ENCODE data around the gene BCKDHB. TPM values are rescaled to one million over a fixed set of nuclear protein-coding genes. Genes with fewer than 3 reads are reported as not detected.

BCKDHB gene
- total and polyA plus RNA-seq, 2 experiments from 2014 or later, result 32.1 to 42.7 TPM

DNA sequence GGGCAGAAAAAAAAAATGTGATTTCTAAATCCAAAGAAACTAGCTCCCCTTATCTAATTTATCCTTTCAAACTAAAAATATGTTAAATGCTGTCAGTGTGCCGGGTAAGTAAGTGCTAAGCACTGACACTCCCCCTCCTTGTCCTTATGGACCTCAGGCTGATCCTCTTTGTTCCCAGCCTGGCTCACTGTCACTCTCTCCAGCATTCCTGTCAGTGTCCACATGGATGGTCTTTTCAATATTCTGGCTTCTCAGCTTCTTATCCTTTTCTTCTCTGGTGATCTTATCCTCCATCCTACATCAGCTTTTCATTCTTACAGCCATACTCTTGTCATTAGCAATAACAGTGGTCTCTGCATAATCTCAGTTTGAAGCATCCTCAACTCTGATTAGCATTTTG lies 55.0 kb downstream of the BCKDHB start (continued):
- TF ChIP-seq, protein P1, sequence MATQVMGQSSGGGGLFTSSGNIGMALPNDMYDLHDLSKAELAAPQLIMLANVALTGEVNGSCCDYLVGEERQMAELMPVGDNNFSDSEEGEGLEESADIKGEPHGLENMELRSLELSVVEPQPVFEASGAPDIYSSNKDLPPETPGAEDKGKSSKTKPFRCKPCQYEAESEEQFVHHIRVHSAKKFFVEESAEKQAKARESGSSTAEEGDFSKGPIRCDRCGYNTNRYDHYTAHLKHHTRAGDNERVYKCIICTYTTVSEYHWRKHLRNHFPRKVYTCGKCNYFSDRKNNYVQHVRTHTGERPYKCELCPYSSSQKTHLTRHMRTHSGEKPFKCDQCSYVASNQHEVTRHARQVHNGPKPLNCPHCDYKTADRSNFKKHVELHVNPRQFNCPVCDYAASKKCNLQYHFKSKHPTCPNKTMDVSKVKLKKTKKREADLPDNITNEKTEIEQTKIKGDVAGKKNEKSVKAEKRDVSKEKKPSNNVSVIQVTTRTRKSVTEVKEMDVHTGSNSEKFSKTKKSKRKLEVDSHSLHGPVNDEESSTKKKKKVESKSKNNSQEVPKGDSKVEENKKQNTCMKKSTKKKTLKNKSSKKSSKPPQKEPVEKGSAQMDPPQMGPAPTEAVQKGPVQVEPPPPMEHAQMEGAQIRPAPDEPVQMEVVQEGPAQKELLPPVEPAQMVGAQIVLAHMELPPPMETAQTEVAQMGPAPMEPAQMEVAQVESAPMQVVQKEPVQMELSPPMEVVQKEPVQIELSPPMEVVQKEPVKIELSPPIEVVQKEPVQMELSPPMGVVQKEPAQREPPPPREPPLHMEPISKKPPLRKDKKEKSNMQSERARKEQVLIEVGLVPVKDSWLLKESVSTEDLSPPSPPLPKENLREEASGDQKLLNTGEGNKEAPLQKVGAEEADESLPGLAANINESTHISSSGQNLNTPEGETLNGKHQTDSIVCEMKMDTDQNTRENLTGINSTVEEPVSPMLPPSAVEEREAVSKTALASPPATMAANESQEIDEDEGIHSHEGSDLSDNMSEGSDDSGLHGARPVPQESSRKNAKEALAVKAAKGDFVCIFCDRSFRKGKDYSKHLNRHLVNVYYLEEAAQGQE (IDR thresholded peaks at IDR 0.05; ENCODE audit: unreplicated experiment), result no peak
- TF ChIP-seq STAT1 (IDR thresholded peaks at IDR 0.05; ENCODE audit: unreplicated experiment) (no peak), EZH2 (IDR thresholded peaks at IDR 0.05; ENCODE audit: low read depth, unreplicated experiment) (no peak)

DNA sequence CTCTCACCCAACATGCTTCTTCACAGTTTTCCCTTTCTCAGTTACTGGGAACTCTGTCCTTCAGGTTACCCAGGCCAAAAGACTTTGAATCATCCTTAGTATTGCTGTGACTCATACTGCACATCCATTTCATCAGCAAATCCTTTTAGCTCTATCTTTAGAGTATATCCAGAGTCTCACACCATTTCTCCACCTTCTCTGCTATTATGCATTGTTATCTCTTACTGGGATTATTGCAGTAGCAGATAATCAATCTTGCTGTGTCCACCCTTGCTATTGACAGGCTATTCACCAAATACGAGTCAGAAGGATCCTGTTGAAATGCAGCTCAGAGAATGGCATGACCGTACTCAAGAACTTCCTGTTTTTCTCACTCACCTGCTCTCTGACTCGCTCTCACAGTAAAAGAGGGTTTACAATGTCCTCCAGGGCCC lies 57.3 kb downstream of the BCKDHB start:
- Histone ChIP-seq H3F3A (replicated peaks; ENCODE audit: low read depth) (no peaks in the 10 kb centered on the region), H3K27me3 (ENCODE audit: insufficient read depth) (no peaks in the 10 kb centered on the region), H4K20me1 (replicated peaks; ENCODE audit: insufficient read depth) (no peaks in the 10 kb centered on the region), H3K9me2 (ENCODE audit: insufficient read depth) (no peaks in the 10 kb centered on the region), H3K79me2 (replicated peaks; ENCODE audit: insufficient read depth) (no peaks in the 10 kb centered on the region), H3K4me1 (ENCODE audit: insufficient read depth) (no peaks in the 10 kb centered on the region; the same call in 1 of the 2 replicates), H3K27ac (ENCODE audit: low read depth) (0 out of 2 replicates have a peak overlapping the region, but pooled peaks have one; percentile 12), H3K36me3 (ENCODE audit: insufficient read depth) (no peaks in the 10 kb centered on the region), H3K4me3 (no peak overlapping the region), H2AFZ (no peak overlapping the region), H3K4me2 (no peak overlapping the region)
- Mint-ChIP-seq H3K27me3 (ENCODE audit: insufficient read depth, low read depth, poor library complexity) (no peaks in the 10 kb centered on the region), H3K27ac (no peak overlapping the region), H3K36me3 (ENCODE audit: low read depth) (no peaks in the 10 kb centered on the region), H3K9me3 (no peaks in the 10 kb centered on the region; the same call in 2 of the 3 replicates), H3K4me1 (no peaks in the 10 kb centered on the region), H3K4me3 (no peak overlapping the region)
- TF ChIP-seq CREB1 (CRISPR knock-in tag; IDR thresholded peaks at IDR 0.05; ENCODE audit: low read depth), result no peak
- no peak for TF ChIP-seq STAT1 (IDR thresholded peaks at IDR 0.05; ENCODE audit: unreplicated experiment)
- no peak for TF ChIP-seq JUNB (IDR thresholded peaks at IDR 0.05; ENCODE audit: unreplicated experiment)
- TF ChIP-seq, protein P2, sequence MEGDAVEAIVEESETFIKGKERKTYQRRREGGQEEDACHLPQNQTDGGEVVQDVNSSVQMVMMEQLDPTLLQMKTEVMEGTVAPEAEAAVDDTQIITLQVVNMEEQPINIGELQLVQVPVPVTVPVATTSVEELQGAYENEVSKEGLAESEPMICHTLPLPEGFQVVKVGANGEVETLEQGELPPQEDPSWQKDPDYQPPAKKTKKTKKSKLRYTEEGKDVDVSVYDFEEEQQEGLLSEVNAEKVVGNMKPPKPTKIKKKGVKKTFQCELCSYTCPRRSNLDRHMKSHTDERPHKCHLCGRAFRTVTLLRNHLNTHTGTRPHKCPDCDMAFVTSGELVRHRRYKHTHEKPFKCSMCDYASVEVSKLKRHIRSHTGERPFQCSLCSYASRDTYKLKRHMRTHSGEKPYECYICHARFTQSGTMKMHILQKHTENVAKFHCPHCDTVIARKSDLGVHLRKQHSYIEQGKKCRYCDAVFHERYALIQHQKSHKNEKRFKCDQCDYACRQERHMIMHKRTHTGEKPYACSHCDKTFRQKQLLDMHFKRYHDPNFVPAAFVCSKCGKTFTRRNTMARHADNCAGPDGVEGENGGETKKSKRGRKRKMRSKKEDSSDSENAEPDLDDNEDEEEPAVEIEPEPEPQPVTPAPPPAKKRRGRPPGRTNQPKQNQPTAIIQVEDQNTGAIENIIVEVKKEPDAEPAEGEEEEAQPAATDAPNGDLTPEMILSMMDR (conservative IDR thresholded peaks at IDR 0.05; ENCODE audit: low read depth in 2 of 2), result no peak
- no peak for TF ChIP-seq EZH2 (IDR thresholded peaks at IDR 0.05; ENCODE audit: low read depth, unreplicated experiment)
- TF ChIP-seq ZNF331 (CRISPR knock-in tag; IDR thresholded peaks at IDR 0.05; ENCODE audit: low read depth), result no peak
- TF ChIP-seq, protein P3, sequence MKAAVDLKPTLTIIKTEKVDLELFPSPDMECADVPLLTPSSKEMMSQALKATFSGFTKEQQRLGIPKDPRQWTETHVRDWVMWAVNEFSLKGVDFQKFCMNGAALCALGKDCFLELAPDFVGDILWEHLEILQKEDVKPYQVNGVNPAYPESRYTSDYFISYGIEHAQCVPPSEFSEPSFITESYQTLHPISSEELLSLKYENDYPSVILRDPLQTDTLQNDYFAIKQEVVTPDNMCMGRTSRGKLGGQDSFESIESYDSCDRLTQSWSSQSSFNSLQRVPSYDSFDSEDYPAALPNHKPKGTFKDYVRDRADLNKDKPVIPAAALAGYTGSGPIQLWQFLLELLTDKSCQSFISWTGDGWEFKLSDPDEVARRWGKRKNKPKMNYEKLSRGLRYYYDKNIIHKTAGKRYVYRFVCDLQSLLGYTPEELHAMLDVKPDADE (IDR thresholded peaks at IDR 0.05), result no peak
- DNase-seq (ENCODE audit: low spot score) (peak; percentile 34), ATAC-seq (no peak; the same call in 2 of the 3 replicates)
